ENCODE data around the gene SLC37A1.

DNA sequence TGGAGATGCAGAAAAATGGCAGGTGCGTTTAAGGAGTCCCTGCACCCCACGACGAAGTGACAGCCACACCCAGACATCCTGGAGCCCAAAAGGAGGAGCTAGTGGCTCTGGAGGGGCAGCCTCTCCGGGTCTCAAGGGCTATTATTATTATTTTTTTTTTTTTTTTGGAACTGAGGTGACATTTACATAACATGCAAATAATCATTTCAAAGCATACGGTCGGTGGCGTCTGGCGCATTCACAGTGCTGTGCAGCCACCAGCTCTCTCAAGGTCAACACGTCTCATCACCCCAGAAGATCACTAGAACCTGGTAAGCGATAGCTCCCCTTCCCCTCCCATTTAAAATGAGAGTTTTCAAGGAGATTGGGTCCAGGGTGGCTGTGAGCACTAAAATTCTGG is 72.2 kb downstream of the SLC37A1 start:
- TF ChIP-seq EZH2 (IDR thresholded peaks at IDR 0.05; ENCODE audit: borderline replicate concordance, low read depth, low read length, poor library complexity, severe bottlenecking) (no peak), CTCF (conservative IDR thresholded peaks at IDR 0.05; ENCODE audit: low read depth, low read length) (no peak)

All from A673 (cell line).